IPS DF 6.9 (cell line): ENCODE data around the gene SAMD3.
"Not testable (repeated sequence)": the region's sequence is repeated elsewhere in the genome, so short reads cannot be mapped to it uniquely, and the experiment has no call there.

ENCODE experiments used
- DNase-seq: peaks from one replicate; pipeline ENCODE4 v3.0.0-alpha.2; 2013; ENCODE audit warnings: low read depth, low spot score
- H3K27ac ChIP-seq: one replicate; pipeline ENCODE4 v1.5.1; 2013; ENCODE audit warnings: low read length, control low read depth
- H3K27me3 ChIP-seq: 2 replicates; pipeline ENCODE4 v1.6.1; 2013; ENCODE audit warnings: mild to moderate bottlenecking, low read length; ENCODE audit not compliant: control insufficient read depth, insufficient read depth
- H3K36me3 ChIP-seq: 2 replicates; pipeline ENCODE4 v1.6.1; 2013; ENCODE audit warnings: low read length; ENCODE audit not compliant: control insufficient read depth, insufficient read depth
- H3K4me1 ChIP-seq: 2 replicates; pipeline ENCODE4 v1.6.1; 2013; ENCODE audit warnings: low read length; ENCODE audit not compliant: control insufficient read depth, insufficient read depth
- H3K4me3 ChIP-seq: 2 replicates; pipeline ENCODE4 v1.5.1; 2013; ENCODE audit warnings: mild to moderate bottlenecking, low read length
- H3K9me3 ChIP-seq: 2 replicates; pipeline ENCODE4 v1.6.1; 2013; ENCODE audit warnings: low read length, inconsistent platforms; ENCODE audit not compliant: control insufficient read depth, insufficient read depth
- WGBS: extraction: QIAGEN DNeasy Blood & Tissue Kit; methylation state at CpG from one replicate; pipeline ENCODE4 v1.1.7; 2013; ENCODE audit warnings: mixed read lengths, missing lambda C conversion rate; ENCODE audit not compliant: insufficient read length, insufficient coverage; 5-methylcytosine and 5-hydroxymethylcytosine counted together

The SAMD3 gene

GRCh38 chr6:130212215-130212874, 10.4 kb downstream of the SAMD3 start:
- no CpG with 5 or more reads among the region's 2 CpGs for WGBS
- Histone ChIP-seq H3K36me3 (no peaks in the 10 kb centered on the region), H3K9me3 (no peaks in the 10 kb centered on the region), H3K4me1 (no peaks in the 10 kb centered on the region), H3K27me3 (no peaks in the 10 kb centered on the region), H3K4me3 (no peak overlapping the region), H3K27ac (no peak overlapping the region)
- no peak for DNase-seq

GRCh38 chr6:130211691-130212090, 11.1 kb downstream of the SAMD3 start:
- Histone ChIP-seq H3K4me1 (no peaks in the 10 kb centered on the region), H3K9me3 (no peaks in the 10 kb centered on the region), H3K27me3 (no peaks in the 10 kb centered on the region), H3K27ac (no peak overlapping the region), H3K36me3 (no peaks in the 10 kb centered on the region), H3K4me3 (no peak overlapping the region)
- WGBS, result no CpG with 5 or more reads among the region's 3 CpGs
- DNase-seq, result no peak

GRCh38 chr6:130207979-130208649, 14.6 kb downstream of the SAMD3 start:
- Histone ChIP-seq H3K27me3 (no peaks in the 10 kb centered on the region), H3K27ac (no peak overlapping the region), H3K4me3 (no peak overlapping the region), H3K4me1 (peaks cover 4% of the 10 kb centered on the region; the same call in 1 of the 2 replicates), H3K36me3 (no peaks in the 10 kb centered on the region), H3K9me3 (no peaks in the 10 kb centered on the region)
- WGBS, result no CpG with 5 or more reads among the region's 10 CpGs
- no peak for DNase-seq

DNA sequence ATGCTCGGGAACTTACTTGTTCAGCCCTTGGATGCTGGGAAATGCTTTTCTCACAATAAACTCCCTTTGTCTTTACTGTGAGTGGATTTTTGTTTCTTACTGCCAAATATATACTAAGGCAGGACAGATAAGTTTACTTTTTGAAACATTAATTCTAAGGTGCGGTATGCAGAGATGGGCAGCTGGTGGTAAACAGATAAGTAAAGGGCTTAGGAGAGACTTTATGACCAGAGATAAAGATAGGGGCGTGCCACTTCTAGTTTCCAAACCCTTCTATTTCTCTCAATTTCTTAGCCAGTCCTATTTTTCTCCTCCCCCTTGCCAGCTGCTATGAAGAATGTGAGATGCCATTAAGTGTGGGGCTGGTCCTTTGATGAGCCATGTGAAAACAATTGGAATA, 16.3 kb downstream of the SAMD3 start:
- DNase-seq, result no peak
- Histone ChIP-seq H3K36me3 (no peaks in the 10 kb centered on the region), H3K9me3 (no peaks in the 10 kb centered on the region), H3K4me3 (no peak overlapping the region), H3K27ac (no peak overlapping the region), H3K27me3 (no peaks in the 10 kb centered on the region), H3K4me1 (peaks cover 8% of the 10 kb centered on the region; the same call in 1 of the 2 replicates)
- WGBS, result no CpG with 5 or more reads among the region's 3 CpGs

- no peak overlapping the region for H3K4me3 ChIP-seq
- H3K27ac ChIP-seq, result no peak overlapping the region
- no peak for DNase-seq
- H3K36me3 ChIP-seq, result no peaks in the 10 kb centered on the region
- WGBS, result no CpG with 5 or more reads among the region's 3 CpGs
- no peaks in the 10 kb centered on the region for H3K27me3 ChIP-seq
- peaks cover 8% of the 10 kb centered on the region; the same call in 1 of the 2 replicates for H3K4me1 ChIP-seq
- H3K9me3 ChIP-seq, result no peaks in the 10 kb centered on the region
Measured at GRCh38 chr6:130204322-130204721, 18.4 kb downstream of the SAMD3 start.

DNA sequence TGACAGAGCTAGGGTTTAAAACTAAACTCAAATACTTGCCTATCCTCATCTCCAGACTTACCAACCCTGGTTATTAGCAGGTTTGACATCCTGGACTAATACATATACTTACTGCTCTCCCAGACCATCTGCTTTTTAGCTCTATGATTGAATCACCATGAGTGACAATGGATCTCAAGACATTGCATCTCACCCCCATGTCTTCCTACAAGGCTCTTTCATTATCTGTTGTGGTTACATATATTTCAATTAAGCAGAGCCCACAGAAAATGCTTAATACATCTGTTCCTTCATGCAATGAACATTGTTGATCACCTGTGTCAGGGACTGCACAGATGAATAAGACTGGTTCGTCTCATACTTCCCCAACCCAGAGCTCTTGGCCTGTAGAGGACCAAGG, 19.4 kb downstream of the SAMD3 start:
- WGBS, result no CpG with 5 or more reads among the region's 1 CpG
- no peak overlapping the region for H3K4me3 ChIP-seq
- DNase-seq, result no peak
- no peaks in the 10 kb centered on the region for H3K27me3 ChIP-seq
- no peaks in the 10 kb centered on the region for H3K36me3 ChIP-seq
- peaks cover 8% of the 10 kb centered on the region; the same call in 1 of the 2 replicates for H3K4me1 ChIP-seq
- H3K27ac ChIP-seq, result no peak overlapping the region
- no peaks in the 10 kb centered on the region for H3K9me3 ChIP-seq

DNA sequence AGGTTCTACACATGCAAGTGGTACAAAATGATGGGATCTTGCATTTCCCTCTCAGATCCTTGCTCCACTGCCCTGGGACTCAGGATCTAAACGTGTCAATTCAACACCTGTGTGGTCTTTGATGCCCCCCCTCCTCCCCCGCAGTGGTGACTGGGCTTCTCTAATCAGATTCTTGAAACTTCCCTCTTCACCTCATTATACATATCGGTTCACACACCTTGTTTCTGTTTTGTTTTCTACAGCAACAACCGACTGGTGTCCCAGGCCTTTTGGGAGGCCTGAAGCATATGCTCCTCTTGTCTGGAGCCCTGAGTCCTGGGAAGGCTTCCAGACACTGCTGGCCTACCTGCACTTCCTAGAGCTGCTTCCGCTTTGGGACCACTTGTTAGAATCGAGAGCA, 20.0 kb downstream of the SAMD3 start:
- Histone ChIP-seq H3K9me3 (no peaks in the 10 kb centered on the region), H3K27ac (no peak overlapping the region), H3K4me1 (peaks cover 8% of the 10 kb centered on the region; the same call in 1 of the 2 replicates), H3K4me3 (no peak overlapping the region), H3K36me3 (no peaks in the 10 kb centered on the region), H3K27me3 (no peaks in the 10 kb centered on the region)
- no CpG with 5 or more reads among the region's 6 CpGs for WGBS
- DNase-seq, result no peak

- WGBS, result no CpG with 5 or more reads among the region's 7 CpGs
- DNase-seq, result no peak
- Histone ChIP-seq H3K9me3 (no peaks in the 10 kb centered on the region), H3K27ac (no peak overlapping the region), H3K4me1 (peaks cover 8% of the 10 kb centered on the region; the same call in 1 of the 2 replicates), H3K36me3 (no peaks in the 10 kb centered on the region), H3K4me3 (no peak overlapping the region), H3K27me3 (no peaks in the 10 kb centered on the region)
Measured at GRCh38 chr6:130200020-130200419, 22.7 kb downstream of the SAMD3 start.

DNA sequence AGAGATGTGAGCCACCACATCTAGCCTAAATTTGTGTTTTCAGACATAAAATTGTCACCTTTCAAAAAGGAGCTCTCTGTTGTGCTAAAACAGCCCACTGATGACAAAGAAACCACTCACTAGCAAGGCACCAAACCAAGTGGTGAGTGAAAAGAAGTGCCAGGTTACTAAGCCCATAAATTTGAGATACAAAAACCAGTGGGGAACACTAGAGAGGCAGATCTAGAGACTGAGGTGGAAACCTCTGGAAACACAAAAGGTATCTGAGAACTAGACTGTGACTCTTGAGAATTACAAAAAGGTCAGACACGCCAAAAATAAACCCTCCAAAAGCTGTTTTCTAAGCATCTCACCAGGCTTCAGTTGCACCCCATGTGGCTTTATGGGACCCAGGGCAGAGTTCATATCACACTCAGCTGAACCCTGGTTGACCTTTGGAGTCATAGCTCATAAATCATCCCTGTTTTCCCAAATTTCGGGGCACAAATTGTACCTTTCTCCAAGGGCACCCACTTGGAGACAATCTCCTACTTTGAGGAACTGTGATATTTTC, 24.2 kb downstream of the SAMD3 start:
- Histone ChIP-seq H3K4me3 (no peak overlapping the region), H3K4me1 (peaks cover 8% of the 10 kb centered on the region; the same call in 1 of the 2 replicates), H3K27ac (no peak overlapping the region), H3K27me3 (no peaks in the 10 kb centered on the region), H3K9me3 (no peaks in the 10 kb centered on the region), H3K36me3 (no peaks in the 10 kb centered on the region)
- no peak for DNase-seq
- WGBS, result no CpG with 5 or more reads among the region's 2 CpGs

DNA sequence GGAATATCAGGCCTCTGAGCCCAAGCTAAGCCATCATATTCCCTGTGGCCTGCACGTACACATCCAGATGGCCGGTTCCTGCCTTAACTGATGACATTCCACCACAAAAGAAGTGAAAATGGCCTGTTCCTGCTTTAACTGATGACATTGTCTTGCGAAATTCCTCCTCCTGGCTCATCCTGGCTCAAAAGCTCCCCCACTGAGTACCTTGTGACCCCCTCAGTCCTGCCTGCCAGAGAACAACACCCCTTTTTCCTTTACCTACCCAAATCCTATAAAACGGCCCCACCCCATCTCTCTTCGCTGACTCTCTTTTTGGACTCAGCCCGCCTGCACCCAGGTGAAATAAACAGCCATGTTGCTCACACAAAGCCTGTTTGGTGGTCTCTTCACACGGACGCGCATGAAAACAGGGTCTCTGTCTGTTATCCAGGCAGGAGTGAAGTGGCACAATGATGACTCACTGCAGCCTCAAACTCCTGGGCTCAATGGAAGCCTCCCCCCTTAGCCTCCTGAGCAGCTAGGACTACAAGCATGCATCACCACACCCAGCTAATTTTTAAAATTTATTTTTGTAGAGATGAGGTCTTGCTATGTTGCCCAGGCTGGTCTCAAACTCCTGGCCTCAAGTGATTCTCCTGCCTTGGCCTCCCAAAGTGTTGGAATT, 24.8 kb downstream of the SAMD3 start:
- WGBS, result no CpG with 5 or more reads among the region's 9 CpGs
- not testable (repeated sequence) for H3K9me3 ChIP-seq, DNase-seq, H3K27ac ChIP-seq, H3K4me3 ChIP-seq, H3K27me3 ChIP-seq, H3K4me1 ChIP-seq, H3K36me3 ChIP-seq
